Erythroblast (primary cell): ENCODE measurements around the gene HMGN1.

Source experiments
- GATA1 ChIP-seq: IDR thresholded peaks from 2 replicates; pipeline ENCODE4 v1.6.1; 2011; ENCODE audit warnings: low read depth, mild to moderate bottlenecking, control low read depth, low read length, moderate library complexity
- POLR2A ChIP-seq: IDR thresholded peaks from 2 replicates; pipeline ENCODE4 v1.6.1; 2011; ENCODE audit warnings: mild to moderate bottlenecking, low read length

GRCh38 chr21:39386194-39386593, 37.3 kb upstream of the HMGN1 start:
- TF ChIP-seq POLR2A: no peak
- TF ChIP-seq GATA1: no peak
